Breast epithelium (tissue), 4 donors: ENCODE results near the gene MITF. TPM values are rescaled to one million over a fixed set of nuclear protein-coding genes. Genes with fewer than 3 reads are reported as not detected.

Source experiments
- DNase-seq, 2 donors: peaks; one replicate each; pipeline ENCODE4 v3.0.0-alpha.2; 2019; ENCODE audit warnings: low spot score in 2 of 2
- H3K27ac ChIP-seq, 2 donors: fragments of 200-600 bp; sonication (generic) in 1 of 2; one replicate each; pipeline ENCODE4 v1.5.1; 2016 to 2019; ENCODE audit warnings: mild to moderate bottlenecking in 1 of 2
- H3K27me3 ChIP-seq, 2 donors: fragments of 200-600 bp; sonication (generic) in 1 of 2; one replicate each; pipeline versions ENCODE4 v1.5.1 to v1.6.0; 2017 to 2019; ENCODE audit warnings: control low read depth in 1 of 2, mild to moderate bottlenecking in 1 of 2
- H3K36me3 ChIP-seq: fragments of 200-600 bp; one replicate; pipeline ENCODE4 v1.5.1; 2019
- H3K4me1 ChIP-seq, 2 donors: fragments of 200-600 bp; sonication (generic); one replicate each; pipeline ENCODE4 v1.5.1; 2016 to 2019; ENCODE audit warnings: control low read depth in 1 of 2
- H3K4me3 ChIP-seq, 3 donors: fragments of 200-600 bp; sonication (generic); 1 replicate in 2 of 3; 2 replicates in 1 of 3; pipeline ENCODE4 v1.5.1; 2016 to 2019; ENCODE audit warnings: mild to moderate bottlenecking in 3 of 3, moderate library complexity in 2 of 3
- H3K9me3 ChIP-seq, 2 donors: fragments of 200-600 bp; sonication (generic) in 1 of 2; one replicate each; pipeline ENCODE4 v1.5.1; 2016 to 2019; ENCODE audit warnings: control low read depth in 1 of 2
- CTCF ChIP-seq, 3 donors: fragments of 450-650 bp; IDR thresholded peaks; one replicate each; pipeline ENCODE4 v1.5.1; 2016 to 2017; ENCODE audit warnings: antibody characterized with exemption in 3 of 3, mild to moderate bottlenecking in 3 of 3, moderate library complexity in 3 of 3
- POLR2A ChIP-seq: fragments of 450-650 bp; IDR thresholded peaks from one replicate; pipeline ENCODE4 v1.6.1; 2016; ENCODE audit warnings: antibody characterized with exemption, mild to moderate bottlenecking, moderate library complexity
- POLR2AphosphoS5 ChIP-seq, 3 donors: sonication (generic); formaldehyde crosslinking; IDR thresholded peaks; one replicate each; pipeline ENCODE4 v1.6.1; 2017; ENCODE audit warnings: antibody characterized with exemption in 3 of 3
- intact Hi-C: fragments of 100-400 bp; cut with DNase I; formaldehyde crosslinking; loops from one replicate; pipeline ENCODE4 v1.15.1; 2023; ENCODE audit warnings: low total_unique reads
- total RNA-seq, 3 donors: library from RNA; depleted of rRNA; stranded (reverse); fragments of >200 nt; gene quantifications; one replicate each; pipeline ENCODE4 v1.1.0, GENCODE V29; 2016

The MITF gene
- total RNA-seq, 3 donors from 2014 or later, result 23.3 to 45.8 (median 25.6) TPM

GRCh38 chr3:69743975-69744906 lies 5.0 kb downstream of the MITF start:
- Histone ChIP-seq H3K4me3 (no peak overlapping the region), H3K4me1 (no peaks in the 10 kb centered on the region), H3K27me3 (no peaks in the 10 kb centered on the region), H3K9me3 (no peaks in the 10 kb centered on the region), H3K36me3 (no peaks in the 10 kb centered on the region), H3K27ac (peak overlapping the region; percentile 54 to 70)
- intact Hi-C loops, result no loop called here
- no peak for DNase-seq
- TF ChIP-seq POLR2A, result no peak
- TF ChIP-seq CTCF (IDR thresholded peaks at IDR 0.05), result no peak
- no peak for TF ChIP-seq POLR2AphosphoS5 (IDR thresholded peaks at IDR 0.05)

DNA sequence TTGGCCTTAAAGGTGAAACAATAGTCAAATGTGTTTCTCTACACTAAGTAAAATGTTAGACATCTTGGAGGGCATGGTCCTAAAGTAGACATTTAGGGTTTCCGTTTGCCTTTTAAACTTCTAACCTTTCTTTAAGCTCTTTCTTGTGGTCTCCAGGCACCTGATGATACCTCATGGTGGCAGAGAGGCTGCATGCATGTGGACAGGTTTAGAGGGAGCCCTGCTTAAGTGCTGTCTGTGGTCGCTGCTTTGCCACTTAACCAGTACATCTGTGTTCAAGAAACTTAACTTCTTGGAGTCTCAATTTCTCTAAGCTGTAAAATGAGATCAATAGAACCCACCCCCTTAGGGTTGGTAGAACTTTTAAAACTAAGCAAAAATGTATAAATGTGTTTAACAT lies 6.2 kb downstream of the MITF start:
- Histone ChIP-seq H3K4me3 (no peak overlapping the region), H3K4me1 (no peaks in the 10 kb centered on the region), H3K27me3 (no peaks in the 10 kb centered on the region), H3K36me3 (no peaks in the 10 kb centered on the region), H3K27ac (peak overlapping the region; percentile 54 to 70), H3K9me3 (no peaks in the 10 kb centered on the region)
- no peak for DNase-seq
- TF ChIP-seq POLR2A, result no peak
- intact Hi-C loops, result no loop called here

- no peak for DNase-seq
- Histone ChIP-seq H3K27me3 (no peaks in the 10 kb centered on the region), H3K4me3 (peak overlapping the region in 2 of 3 donors; percentile 17 to 21), H3K27ac (peak overlapping the region; percentile 70 to 86), H3K9me3 (no peaks in the 10 kb centered on the region), H3K4me1 (no peaks in the 10 kb centered on the region), H3K36me3 (no peaks in the 10 kb centered on the region)
- TF ChIP-seq POLR2AphosphoS5 (IDR thresholded peaks at IDR 0.05) (no peak), CTCF (IDR thresholded peaks at IDR 0.05) (no peak), POLR2A (no peak)
- intact Hi-C loops, result no loop called here
Measured at GRCh38 chr3:69746119-69746518, 6.9 kb downstream of the MITF start.

- Histone ChIP-seq H3K4me1 (no peaks in the 10 kb centered on the region), H3K4me3 (peak overlapping the region in 2 of 3 donors; percentile 12 to 21)
Measured at GRCh38 chr3:69747511-69748258, 8.4 kb downstream of the MITF start.

GRCh38 chr3:69748503-69748902 lies 9.2 kb downstream of the MITF start:
- no peak overlapping the region for H3K4me3 ChIP-seq
- H3K4me1 ChIP-seq, result no peaks in the 10 kb centered on the region
- TF ChIP-seq CTCF (IDR thresholded peaks at IDR 0.05), result no peak
- no peak for TF ChIP-seq POLR2AphosphoS5 (IDR thresholded peaks at IDR 0.05)
- TF ChIP-seq POLR2A, result no peak

More at GRCh38 chr3:69747511-69748258, 8.4 kb downstream of the MITF start:
- Histone ChIP-seq H3K27me3 (no peaks in the 10 kb centered on the region), H3K27ac (peak overlapping the region; percentile 67 to 86), H3K9me3 (peaks cover 0 to under 1% of the 10 kb centered on the region in 2 donors), H3K36me3 (no peaks in the 10 kb centered on the region)
- TF ChIP-seq CTCF (IDR thresholded peaks at IDR 0.05) (no peak), POLR2A (no peak)
- no peak for DNase-seq
- intact Hi-C loops, result no loop called here

More at GRCh38 chr3:69748503-69748902, 9.2 kb downstream of the MITF start:
- Histone ChIP-seq H3K27ac (peak overlapping the region; percentile 67 to 86), H3K27me3 (no peaks in the 10 kb centered on the region), H3K9me3 (peaks cover 0 to 8% of the 10 kb centered on the region in 2 donors), H3K36me3 (no peaks in the 10 kb centered on the region)
- no peak for DNase-seq
- intact Hi-C loops, result no loop called here
